ENCODE results near the gene SMC1A.
"Not testable (repeated sequence)": the region's sequence is repeated elsewhere in the genome, so short reads cannot be mapped to it uniquely, and the experiment has no call there.

SMC1A gene

GRCh38 chrX:53376888-53377287 lies 45.6 kb downstream of the SMC1A start:
- CTCF ChIA-PET: interaction anchor here (0.8 to 1.9 kb wide), 2 partner anchors 12 to 69 kb away, joined by 4 to 6 read pairs; no protein-coding TSS in a partner anchor

GRCh38 chrX:53374923-53375322 lies 47.5 kb downstream of the SMC1A start:
- ChIA-PET POLR2A (no interaction called here), CTCF (interaction anchor here (0.7 kb wide), 1 partner anchor 58 kb away, joined by 4 read pairs; no protein-coding TSS in a partner anchor)
- no peak for TF ChIP-seq CTCF (IDR thresholded peaks at IDR 0.05; ENCODE audit: control extremely low read depth, extremely low read depth, low read depth, missing control alignments)
- no peak for DNase-seq (ENCODE audit: extremely low spot score)

More at GRCh38 chrX:53376888-53377287, 45.6 kb downstream of the SMC1A start:
- no peak for DNase-seq (ENCODE audit: extremely low spot score)
- no peak for TF ChIP-seq CTCF (IDR thresholded peaks at IDR 0.05; ENCODE audit: control extremely low read depth, extremely low read depth, low read depth, missing control alignments)
- POLR2A ChIA-PET: no interaction called here

DNA sequence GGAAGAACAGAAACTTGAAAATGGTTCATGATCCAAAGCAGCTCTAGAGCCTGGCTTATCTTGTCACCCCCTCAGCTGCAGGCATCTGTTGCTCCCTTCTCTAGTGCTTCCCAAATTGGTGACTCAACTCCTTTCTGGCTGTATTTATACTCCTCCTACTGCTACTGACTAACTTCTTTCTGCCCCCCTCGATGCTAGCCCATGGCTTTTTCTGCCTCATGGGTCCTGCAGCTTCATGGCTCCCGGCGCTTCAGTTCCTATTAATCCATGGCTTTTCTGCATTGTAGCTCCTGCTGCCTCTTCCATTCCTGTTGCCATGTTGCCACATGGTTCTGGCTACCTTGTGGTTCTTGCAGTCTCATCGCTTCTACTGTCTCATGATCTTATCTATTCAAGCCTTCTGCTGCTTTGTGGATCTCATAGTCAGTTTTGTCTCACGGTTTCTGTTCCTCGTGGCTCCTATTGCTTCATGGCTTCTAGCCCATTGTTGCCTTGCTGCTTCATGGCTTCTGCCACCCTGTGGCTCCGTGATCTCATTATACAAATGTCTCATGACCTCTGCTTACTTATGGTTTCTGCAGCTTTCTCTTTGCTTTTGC lies 48.1 kb downstream of the SMC1A start:
- POLR2A ChIA-PET: no interaction called here
- CTCF ChIA-PET: interaction anchor here (0.7 kb wide), 1 partner anchor 57 kb away, joined by 4 read pairs; no protein-coding TSS in a partner anchor
- DNase-seq (ENCODE audit: extremely low spot score): no peak
- no peak for TF ChIP-seq CTCF (IDR thresholded peaks at IDR 0.05; ENCODE audit: control extremely low read depth, extremely low read depth, low read depth, missing control alignments)

DNA sequence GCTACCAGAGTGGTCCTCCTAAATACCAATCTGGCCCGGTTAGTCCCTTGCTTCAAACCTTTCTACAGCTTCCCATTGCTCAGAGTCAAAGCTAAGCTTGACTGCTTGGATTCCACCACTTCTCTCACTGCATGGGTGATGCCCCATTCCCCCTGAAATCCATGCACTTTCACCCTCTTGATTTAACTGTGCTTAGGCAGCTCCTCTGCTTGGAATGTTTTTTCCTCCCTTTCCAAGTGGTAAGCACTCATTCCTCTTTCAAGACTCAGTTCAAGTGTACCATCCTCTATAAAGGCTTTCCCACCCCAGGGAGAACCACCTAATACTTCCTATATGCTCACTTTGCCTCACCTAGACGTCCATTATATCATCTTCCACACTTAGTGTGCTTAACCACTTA lies 49.1 kb downstream of the SMC1A start:
- DNase-seq (ENCODE audit: extremely low spot score): no peak
- no peak for TF ChIP-seq CTCF (IDR thresholded peaks at IDR 0.05; ENCODE audit: control extremely low read depth, extremely low read depth, low read depth, missing control alignments)
- ChIA-PET POLR2A (no interaction called here), CTCF (interaction anchor here (1.2 kb wide), 1 partner anchor 61 kb away, joined by 3 read pairs; no protein-coding TSS in a partner anchor)

DNA sequence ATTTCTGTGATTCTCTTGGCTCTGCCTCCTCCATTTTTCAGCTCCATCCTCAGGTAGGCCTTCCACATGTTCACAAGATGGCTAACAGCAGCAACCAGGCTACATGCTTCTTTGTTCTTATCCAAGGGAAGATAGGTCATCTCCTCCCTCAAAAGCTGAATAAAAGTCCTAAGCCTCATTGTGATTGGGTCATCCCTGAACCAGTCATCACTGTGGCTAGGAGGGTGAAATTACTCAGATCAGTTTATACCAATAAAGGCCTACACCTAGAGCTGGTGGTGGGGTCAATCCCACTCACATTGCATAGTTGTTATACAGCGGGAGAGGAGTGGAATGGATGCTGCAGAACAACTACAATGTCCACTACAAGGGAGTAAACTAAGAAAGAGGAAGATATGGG lies 56.0 kb downstream of the SMC1A start:
- POLR2A ChIA-PET; CTCF ChIA-PET; DNase-seq (ENCODE audit: extremely low spot score): not testable (repeated sequence)

GRCh38 chrX:53362449-53362848 lies 60.0 kb downstream of the SMC1A start:
- TF ChIP-seq CTCF (IDR thresholded peaks at IDR 0.05; ENCODE audit: control extremely low read depth, extremely low read depth, low read depth, missing control alignments): no peak
- CTCF ChIA-PET: interaction anchor here (1.2 kb wide), 1 partner anchor 30 kb away, joined by 3 read pairs; no protein-coding TSS in a partner anchor
- DNase-seq (ENCODE audit: extremely low spot score): no peak
- POLR2A ChIA-PET: no interaction called here

DNA sequence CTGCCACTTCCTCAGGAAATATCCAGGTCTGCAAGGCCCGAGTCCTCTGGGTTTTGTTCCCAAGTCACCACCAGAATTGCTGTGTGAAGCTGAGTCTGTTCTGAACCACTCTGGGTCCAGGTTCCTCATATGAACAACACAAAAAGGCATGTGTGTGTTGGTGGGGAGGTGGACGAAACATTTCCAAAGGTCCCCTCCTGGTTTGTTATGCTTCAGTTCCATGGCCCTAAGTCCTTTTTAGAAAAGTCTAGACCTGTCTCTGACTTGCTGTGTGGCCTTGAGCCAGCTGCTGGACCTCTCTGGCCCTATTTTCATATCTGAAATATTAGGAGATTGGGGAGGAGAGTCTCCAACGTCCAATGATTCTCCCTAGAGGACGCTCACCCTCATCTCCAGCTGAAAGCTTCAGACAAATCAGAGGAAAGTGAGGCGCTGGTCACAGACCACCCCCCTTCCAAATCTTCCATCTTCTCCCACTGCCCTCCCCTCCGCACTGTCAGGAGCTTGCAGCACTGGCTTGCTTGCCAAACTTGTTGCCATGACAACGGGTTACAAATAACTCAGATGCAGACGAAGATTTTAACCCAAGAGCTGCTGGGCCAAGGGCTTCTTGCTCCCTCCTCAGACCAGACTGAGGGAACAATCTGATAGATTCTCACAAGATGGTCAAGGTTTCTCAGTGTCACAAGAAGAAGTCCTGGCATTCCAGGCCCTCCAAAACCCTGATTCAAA lies 64.5 kb downstream of the SMC1A start:
- DNase-seq (ENCODE audit: extremely low spot score): no peak
- ChIA-PET POLR2A (no interaction called here), CTCF (no interaction called here)
- TF ChIP-seq CTCF (IDR thresholded peaks at IDR 0.05; ENCODE audit: control extremely low read depth, extremely low read depth, low read depth, missing control alignments): no peak
